HCT116 (cell line): ENCODE results near the gene AAK1. TPM values are rescaled to one million over a fixed set of nuclear protein-coding genes. Genes with fewer than 3 reads are reported as not detected.
A peak's percentile ranks its signal among the peaks of the same experiment; 100 is the strongest.

Experiments used
- ATAC-seq: fragments of 200-7000 bp; cut with Tn5 transposase; 2 replicates; pipeline ENCODE4 v1.9.1; 2020; ENCODE audit warnings: mild to moderate bottlenecking, moderate library complexity
- BruUV-seq: library from RNA; stranded (reverse); fragments of 400-500 nt; replicated peaks from 2 replicates; lab custom pipeline; 2021; lab: Mats Ljungman, UMichigan
- CTCF ChIA-PET: fragments of 300-600 bp; sonication (Branson Sonifier 250); formaldehyde crosslinking; loops from one replicate; lab custom pipeline; 2021; ENCODE audit warnings: antibody characterized with exemption; lab: Charles Lee
- POLR2A ChIA-PET: fragments of 300-600, 350-600 bp; sonication (Branson Sonifier 250); formaldehyde crosslinking; loops from one replicate; lab custom pipeline; 2021; ENCODE audit warnings: antibody characterized with exemption; lab: Charles Lee
- RAD21 ChIA-PET, 2 experiments: fragments of 300-600 bp; sonication (Branson Sonifier 250); formaldehyde crosslinking; loops; one replicate each; lab custom pipeline; 2023; ENCODE audit warnings: low total read pairs in 2 of 2; ENCODE audit not compliant: uncharacterized antibody in 2 of 2, unreplicated experiment in 2 of 2, low non-redundant PET in 1 of 2; lab: Charles Lee
- DNase-seq: peaks from one replicate; pipeline ENCODE4 v3.0.0-alpha.2; 2010; ENCODE audit warnings: low read depth, low spot score
- H2AFZ ChIP-seq: fragments of 200-600 bp; shearing (Covaris generic), sonication (generic); 2 replicates; pipeline ENCODE4 v1.6.1; 2017; ENCODE audit warnings: low read depth, mixed run types, mixed read lengths, antibody characterized with exemption, low read length; ENCODE audit not compliant: poor library complexity, severe bottlenecking
- H3K27ac ChIP-seq: 2 replicates; pipeline ENCODE4 v1.5.1; 2012; ENCODE audit warnings: low read depth, low read length
- H3K27me3 ChIP-seq: fragments of 200-600 bp; sonication (generic); 2 replicates; pipeline ENCODE4 v1.6.1; 2016; ENCODE audit warnings: mixed run types, low read length, mixed read lengths; ENCODE audit not compliant: insufficient read depth
- H3K36me3 ChIP-seq, 2 experiments: fragments of 200-500 bp in 1 of 2; fragments of 200-600 bp in 1 of 2; sonication (Bioruptor generic) in 1 of 2; sonication (generic) in 1 of 2; 2 replicates each; pipeline versions ENCODE4 v1.5.1 to v1.6.1; 2014 to 2016; ENCODE audit warnings: low read length in 2 of 2, inconsistent platforms in 1 of 2, mixed read lengths in 1 of 2, mixed run types in 1 of 2; ENCODE audit not compliant: insufficient read depth in 2 of 2, control insufficient read depth in 1 of 2
- H3K4me1 ChIP-seq, 2 experiments: fragments of 200-600 bp in 1 of 2; sonication (generic) in 1 of 2; 2 replicates each; pipeline versions ENCODE4 v1.5.1 to v1.6.1; 2012 to 2017; ENCODE audit warnings: low read length in 2 of 2, inconsistent platforms in 1 of 2, mild to moderate bottlenecking in 1 of 2, mixed read lengths in 1 of 2, mixed run types in 1 of 2, moderate library complexity in 1 of 2; ENCODE audit not compliant: insufficient read depth in 2 of 2, control insufficient read depth in 1 of 2
- H3K4me2 ChIP-seq: fragments of 200-600 bp; sonication (generic); 2 replicates; pipeline ENCODE4 v1.6.1; 2017; ENCODE audit warnings: mixed run types, low read length, mixed read lengths
- H3K4me3 ChIP-seq, 2 experiments: fragments of 200-600 bp in 1 of 2; sonication (generic) in 1 of 2; replicated peaks in 1 of 2; 2 replicates each; pipeline ENCODE4 v1.5.1; 2011 to 2016; ENCODE audit warnings: low read length in 2 of 2, control low read depth in 1 of 2, low read depth in 1 of 2, mild to moderate bottlenecking in 1 of 2, mixed read lengths in 1 of 2, mixed run types in 1 of 2
- H3K79me2 ChIP-seq: fragments of 200-600 bp; sonication (generic); 2 replicates; pipeline ENCODE4 v1.6.1; 2017; ENCODE audit warnings: mild to moderate bottlenecking, mixed run types, low read length, moderate library complexity, mixed read lengths; ENCODE audit not compliant: insufficient read depth
- H3K9ac ChIP-seq: fragments of 200-600 bp; sonication (generic); 2 replicates; pipeline ENCODE4 v1.6.1; 2016; ENCODE audit warnings: low read length, mixed read lengths
- H3K9me2 ChIP-seq: fragments of 200-600 bp; sonication (generic), shearing (Covaris generic); 2 replicates; pipeline ENCODE4 v1.6.1; 2017; ENCODE audit warnings: mixed run types, mild to moderate bottlenecking, moderate library complexity; ENCODE audit not compliant: insufficient read depth
- H3K9me3 ChIP-seq, 2 experiments: fragments of 200-500 bp in 1 of 2; fragments of 200-600 bp in 1 of 2; sonication (Bioruptor generic) in 1 of 2; sonication (generic) in 1 of 2; 2 replicates each; pipeline ENCODE4 v1.6.1; 2014 to 2017; ENCODE audit warnings: low read length in 2 of 2, mixed read lengths in 2 of 2, inconsistent platforms in 1 of 2, low read depth in 1 of 2, mild to moderate bottlenecking in 1 of 2, mixed run types in 1 of 2, moderate library complexity in 1 of 2; ENCODE audit not compliant: control insufficient read depth in 1 of 2, insufficient read depth in 1 of 2
- H4K20me1 ChIP-seq: fragments of 200-600 bp; sonication (generic), shearing (Covaris generic); 2 replicates; pipeline ENCODE4 v1.6.1; 2017; ENCODE audit warnings: mixed run types, mild to moderate bottlenecking, moderate library complexity; ENCODE audit not compliant: insufficient read depth
- CEBPB ChIP-seq: IDR thresholded peaks from 2 replicates; pipeline ENCODE4 v1.6.1; 2012; ENCODE audit warnings: low read depth
- EGR1 ChIP-seq: IDR thresholded peaks from 2 replicates; pipeline ENCODE4 v1.6.1; 2012; ENCODE audit warnings: low read depth
- ELF1 ChIP-seq: IDR thresholded peaks from 2 replicates; pipeline ENCODE4 v1.6.1; 2012; ENCODE audit warnings: low read depth, borderline replicate concordance
- EZH2 ChIP-seq: fragments of 200-600 bp; sonication (generic); IDR thresholded peaks from 2 replicates; pipeline ENCODE4 v1.6.1; 2017; ENCODE audit warnings: antibody characterized with exemption, mixed run types
- EZH2phosphoT487 ChIP-seq: fragments of 200-600 bp; IDR thresholded peaks from 2 replicates; pipeline ENCODE4 v1.6.1; 2018; ENCODE audit warnings: antibody characterized with exemption, borderline replicate concordance
- FOSL1 ChIP-seq: IDR thresholded peaks from 2 replicates; pipeline ENCODE4 v1.6.1; 2012; ENCODE audit warnings: low read depth
- JUND ChIP-seq: IDR thresholded peaks from 2 replicates; pipeline ENCODE4 v1.6.1; 2012
- POLR2AphosphoS5 ChIP-seq: IDR thresholded peaks from 2 replicates; pipeline ENCODE4 v1.6.1; 2011; ENCODE audit warnings: mild to moderate bottlenecking, low read depth, low read length, moderate library complexity
- RAD21 ChIP-seq: IDR thresholded peaks from 2 replicates; pipeline ENCODE4 v1.6.1; 2012; ENCODE audit warnings: low read depth, mild to moderate bottlenecking
- SIN3A ChIP-seq: IDR thresholded peaks from 2 replicates; pipeline ENCODE4 v1.6.1; 2012; ENCODE audit warnings: low read depth
- SP1 ChIP-seq: IDR thresholded peaks from 2 replicates; pipeline ENCODE4 v1.6.1; 2012; ENCODE audit warnings: low read depth
- SRF ChIP-seq: IDR thresholded peaks from 2 replicates; pipeline ENCODE4 v1.6.1; 2012; ENCODE audit warnings: low read depth
- TCF7L2 ChIP-seq: IDR thresholded peaks from 2 replicates; pipeline ENCODE4 v1.7.0; 2011; ENCODE audit warnings: borderline replicate concordance, inconsistent platforms; ENCODE audit not compliant: insufficient read depth, insufficient read length; ENCODE audit errors: extremely low read depth
- ZFX ChIP-seq: fragments of 450-650 bp; IDR thresholded peaks from 2 replicates; pipeline ENCODE4 v1.6.1; 2017
- intact Hi-C: fragments of 100-400 bp; cut with micrococcal nuclease; formaldehyde crosslinking; loops from 2 replicates; pipeline ENCODE4 v1.10.0; 2022
- total RNA-seq: library from RNA; stranded (reverse); gene quantifications from one replicate; pipeline ENCODE4 v1.2.1, GENCODE V29; 2021; ENCODE audit not compliant: unreplicated experiment
- TF ChIP-seq, protein P1 (sequence below): IDR thresholded peaks from 2 replicates; pipeline ENCODE4 v1.6.1; 2011; ENCODE audit warnings: mild to moderate bottlenecking, low read length, moderate library complexity; ENCODE audit not compliant: insufficient replicate concordance; ENCODE audit errors: extremely low read depth
- TF ChIP-seq, protein P2 (sequence below): IDR thresholded peaks from 2 replicates; pipeline ENCODE4 v1.6.1; 2012; ENCODE audit warnings: low read depth

The AAK1 gene
- total RNA-seq, 1 experiment from 2014 or later = 32.0 TPM

GRCh38 chr2:69618362-69618761 is 25.2 kb downstream of the AAK1 start:
- Histone ChIP-seq H3K27ac (no peak overlapping the region), H3K9ac (no peak overlapping the region), H3K4me1 (peaks cover 28 to 41% of the 10 kb centered on the region in 2 experiments), H3K4me2 (no peak overlapping the region), H3K79me2 (no peaks in the 10 kb centered on the region), H4K20me1 (no peaks in the 10 kb centered on the region), H2AFZ (no peak overlapping the region), H3K36me3 (no peaks in the 10 kb centered on the region), H3K4me3 (no peak overlapping the region), H3K9me2 (no peaks in the 10 kb centered on the region), H3K27me3 (no peaks in the 10 kb centered on the region), H3K9me3 (no peaks in the 10 kb centered on the region)
- CTCF ChIA-PET = no interaction called here
- TF ChIP-seq CEBPB (no peak), ELF1 (no peak), SRF (no peak), JUND (no peak), SP1 (no peak), POLR2AphosphoS5 (no peak), EZH2phosphoT487 (no peak), TCF7L2 (no peak)
- ATAC-seq = no peak
- POLR2A ChIA-PET = no interaction called here
- RAD21 ChIA-PET = no interaction called here
- no peak for DNase-seq
- BruUV-seq = no TSS peak
- intact Hi-C loops = no loop called here

DNA sequence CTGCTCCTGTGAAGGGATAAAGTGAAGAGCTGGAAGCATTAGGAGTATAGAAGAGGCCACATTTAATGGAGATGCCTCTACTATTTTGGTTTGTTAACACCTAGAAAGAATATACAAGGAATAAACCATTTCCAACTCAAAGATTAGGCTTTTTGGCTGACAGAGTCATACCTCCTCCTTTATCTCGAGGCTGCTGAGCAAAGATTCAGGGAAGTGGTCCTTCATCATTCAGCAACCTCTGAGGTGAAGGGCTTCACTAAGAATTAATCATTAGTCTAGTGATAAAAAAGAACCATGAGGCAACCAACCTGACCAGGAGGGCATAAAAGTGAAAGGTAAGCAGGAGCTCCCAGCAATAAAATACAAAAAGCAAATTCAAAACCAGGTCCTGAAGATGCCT is 25.8 kb downstream of the AAK1 start:
- Histone ChIP-seq H3K79me2 (no peaks in the 10 kb centered on the region), H3K4me1 (peaks cover 28 to 41% of the 10 kb centered on the region in 2 experiments), H2AFZ (no peak overlapping the region), H3K27ac (no peak overlapping the region), H3K9me3 (no peaks in the 10 kb centered on the region), H4K20me1 (no peaks in the 10 kb centered on the region), H3K36me3 (no peaks in the 10 kb centered on the region), H3K4me2 (peak overlapping the region; percentile 72), H3K9me2 (no peaks in the 10 kb centered on the region), H3K9ac (0 out of 2 replicates have a peak overlapping the region, but pooled peaks have one; percentile 16), H3K4me3 (no peak overlapping the region), H3K27me3 (no peaks in the 10 kb centered on the region)
- CTCF ChIA-PET = no interaction called here
- POLR2A ChIA-PET = no interaction called here
- no TSS peak for BruUV-seq
- intact Hi-C loops = no loop called here
- TF ChIP-seq FOSL1 (no peak), EGR1 (no peak), RAD21 (no peak), EZH2phosphoT487 (no peak), JUND (no peak), ZFX (no peak), SRF (no peak), SIN3A (no peak), EZH2 (no peak)
- TF ChIP-seq, protein P1, sequence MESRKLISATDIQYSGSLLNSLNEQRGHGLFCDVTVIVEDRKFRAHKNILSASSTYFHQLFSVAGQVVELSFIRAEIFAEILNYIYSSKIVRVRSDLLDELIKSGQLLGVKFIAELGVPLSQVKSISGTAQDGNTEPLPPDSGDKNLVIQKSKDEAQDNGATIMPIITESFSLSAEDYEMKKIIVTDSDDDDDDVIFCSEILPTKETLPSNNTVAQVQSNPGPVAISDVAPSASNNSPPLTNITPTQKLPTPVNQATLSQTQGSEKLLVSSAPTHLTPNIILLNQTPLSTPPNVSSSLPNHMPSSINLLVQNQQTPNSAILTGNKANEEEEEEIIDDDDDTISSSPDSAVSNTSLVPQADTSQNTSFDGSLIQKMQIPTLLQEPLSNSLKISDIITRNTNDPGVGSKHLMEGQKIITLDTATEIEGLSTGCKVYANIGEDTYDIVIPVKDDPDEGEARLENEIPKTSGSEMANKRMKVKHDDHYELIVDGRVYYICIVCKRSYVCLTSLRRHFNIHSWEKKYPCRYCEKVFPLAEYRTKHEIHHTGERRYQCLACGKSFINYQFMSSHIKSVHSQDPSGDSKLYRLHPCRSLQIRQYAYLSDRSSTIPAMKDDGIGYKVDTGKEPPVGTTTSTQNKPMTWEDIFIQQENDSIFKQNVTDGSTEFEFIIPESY = no peak
- TF ChIP-seq, protein P2, sequence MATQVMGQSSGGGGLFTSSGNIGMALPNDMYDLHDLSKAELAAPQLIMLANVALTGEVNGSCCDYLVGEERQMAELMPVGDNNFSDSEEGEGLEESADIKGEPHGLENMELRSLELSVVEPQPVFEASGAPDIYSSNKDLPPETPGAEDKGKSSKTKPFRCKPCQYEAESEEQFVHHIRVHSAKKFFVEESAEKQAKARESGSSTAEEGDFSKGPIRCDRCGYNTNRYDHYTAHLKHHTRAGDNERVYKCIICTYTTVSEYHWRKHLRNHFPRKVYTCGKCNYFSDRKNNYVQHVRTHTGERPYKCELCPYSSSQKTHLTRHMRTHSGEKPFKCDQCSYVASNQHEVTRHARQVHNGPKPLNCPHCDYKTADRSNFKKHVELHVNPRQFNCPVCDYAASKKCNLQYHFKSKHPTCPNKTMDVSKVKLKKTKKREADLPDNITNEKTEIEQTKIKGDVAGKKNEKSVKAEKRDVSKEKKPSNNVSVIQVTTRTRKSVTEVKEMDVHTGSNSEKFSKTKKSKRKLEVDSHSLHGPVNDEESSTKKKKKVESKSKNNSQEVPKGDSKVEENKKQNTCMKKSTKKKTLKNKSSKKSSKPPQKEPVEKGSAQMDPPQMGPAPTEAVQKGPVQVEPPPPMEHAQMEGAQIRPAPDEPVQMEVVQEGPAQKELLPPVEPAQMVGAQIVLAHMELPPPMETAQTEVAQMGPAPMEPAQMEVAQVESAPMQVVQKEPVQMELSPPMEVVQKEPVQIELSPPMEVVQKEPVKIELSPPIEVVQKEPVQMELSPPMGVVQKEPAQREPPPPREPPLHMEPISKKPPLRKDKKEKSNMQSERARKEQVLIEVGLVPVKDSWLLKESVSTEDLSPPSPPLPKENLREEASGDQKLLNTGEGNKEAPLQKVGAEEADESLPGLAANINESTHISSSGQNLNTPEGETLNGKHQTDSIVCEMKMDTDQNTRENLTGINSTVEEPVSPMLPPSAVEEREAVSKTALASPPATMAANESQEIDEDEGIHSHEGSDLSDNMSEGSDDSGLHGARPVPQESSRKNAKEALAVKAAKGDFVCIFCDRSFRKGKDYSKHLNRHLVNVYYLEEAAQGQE = no peak
- no peak for ATAC-seq
- RAD21 ChIA-PET = no interaction called here
- no peak for DNase-seq
